ENCODE measurements around the gene TECR. TPM values are rescaled to one million over a fixed set of nuclear protein-coding genes. Genes with fewer than 3 reads are reported as not detected.
"Not testable (repeated sequence)": the region's sequence is repeated elsewhere in the genome, so short reads cannot be mapped to it uniquely, and the experiment has no call there.

TECR gene
- total RNA-seq, 4 donors from 2014 or later = 117 to 165 (median 147) TPM

DNA sequence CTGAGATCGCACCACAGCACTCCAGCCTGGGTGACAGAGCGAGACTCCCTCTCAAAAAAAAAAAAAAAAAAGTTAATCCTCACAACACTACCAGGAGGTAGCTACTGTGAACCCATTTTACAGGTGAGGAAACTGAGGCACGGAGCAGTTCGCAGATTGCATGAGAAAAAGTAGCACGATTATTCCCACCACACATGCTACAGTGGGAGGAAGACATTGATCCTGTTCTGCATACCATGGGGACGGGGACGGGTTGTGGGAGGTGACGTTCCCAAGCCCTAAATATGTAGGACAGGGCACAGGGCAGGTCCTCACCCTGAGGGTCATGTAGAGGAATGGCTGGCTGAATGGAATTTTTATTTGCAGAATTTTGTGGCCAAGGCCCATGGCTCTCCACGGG, 77.2 kb downstream of the TECR start:
- no peak for TF ChIP-seq POLR2A (IDR thresholded peaks at IDR 0.05)
- TF ChIP-seq, protein P1, sequence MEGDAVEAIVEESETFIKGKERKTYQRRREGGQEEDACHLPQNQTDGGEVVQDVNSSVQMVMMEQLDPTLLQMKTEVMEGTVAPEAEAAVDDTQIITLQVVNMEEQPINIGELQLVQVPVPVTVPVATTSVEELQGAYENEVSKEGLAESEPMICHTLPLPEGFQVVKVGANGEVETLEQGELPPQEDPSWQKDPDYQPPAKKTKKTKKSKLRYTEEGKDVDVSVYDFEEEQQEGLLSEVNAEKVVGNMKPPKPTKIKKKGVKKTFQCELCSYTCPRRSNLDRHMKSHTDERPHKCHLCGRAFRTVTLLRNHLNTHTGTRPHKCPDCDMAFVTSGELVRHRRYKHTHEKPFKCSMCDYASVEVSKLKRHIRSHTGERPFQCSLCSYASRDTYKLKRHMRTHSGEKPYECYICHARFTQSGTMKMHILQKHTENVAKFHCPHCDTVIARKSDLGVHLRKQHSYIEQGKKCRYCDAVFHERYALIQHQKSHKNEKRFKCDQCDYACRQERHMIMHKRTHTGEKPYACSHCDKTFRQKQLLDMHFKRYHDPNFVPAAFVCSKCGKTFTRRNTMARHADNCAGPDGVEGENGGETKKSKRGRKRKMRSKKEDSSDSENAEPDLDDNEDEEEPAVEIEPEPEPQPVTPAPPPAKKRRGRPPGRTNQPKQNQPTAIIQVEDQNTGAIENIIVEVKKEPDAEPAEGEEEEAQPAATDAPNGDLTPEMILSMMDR (IDR thresholded peaks at IDR 0.05) = no peak
- intact Hi-C loops (cut with DNase I; ENCODE audit: low total_unique reads) = no loop called here
- H3K4me3 ChIP-seq (ENCODE audit: low read depth, poor library complexity, severe bottlenecking) = no peak overlapping the region
- 69 to 77% methylated on average over 9 of the region's 9 CpGs for WGBS, 2 donors
- DNase-seq (ENCODE audit: low spot score in 2 of 2) = no peak

DNA sequence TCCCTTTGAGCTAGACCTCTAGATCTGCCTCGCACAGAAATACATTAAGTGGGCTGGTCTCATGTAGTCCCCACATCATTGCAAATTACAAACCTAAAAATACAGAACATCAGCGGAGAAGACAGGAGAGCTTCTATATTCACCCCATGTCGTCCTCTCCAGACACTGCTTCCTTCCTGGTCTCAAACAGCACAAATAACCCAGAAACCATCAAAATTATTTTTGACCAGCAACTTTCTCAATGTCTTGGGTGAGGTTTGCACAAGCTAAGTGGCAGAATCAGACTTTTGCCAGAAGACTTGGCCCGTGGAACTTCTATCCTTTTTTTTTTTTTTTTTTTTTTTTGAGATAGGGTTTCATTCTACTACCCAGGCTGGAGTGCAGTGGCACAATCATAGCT, 81.7 kb downstream of the TECR start:
- H3K4me3 ChIP-seq (ENCODE audit: low read depth, poor library complexity, severe bottlenecking) = no peak overlapping the region
- DNase-seq (ENCODE audit: low spot score in 2 of 2) = no peak
- intact Hi-C loops (cut with DNase I; ENCODE audit: low total_unique reads) = no loop called here
- no peak for TF ChIP-seq POLR2A (IDR thresholded peaks at IDR 0.05)
- TF ChIP-seq, protein P1 (IDR thresholded peaks at IDR 0.05) = no peak
- WGBS, 2 donors = 60 to 67% methylated on average over 4 of the region's 4 CpGs

DNA sequence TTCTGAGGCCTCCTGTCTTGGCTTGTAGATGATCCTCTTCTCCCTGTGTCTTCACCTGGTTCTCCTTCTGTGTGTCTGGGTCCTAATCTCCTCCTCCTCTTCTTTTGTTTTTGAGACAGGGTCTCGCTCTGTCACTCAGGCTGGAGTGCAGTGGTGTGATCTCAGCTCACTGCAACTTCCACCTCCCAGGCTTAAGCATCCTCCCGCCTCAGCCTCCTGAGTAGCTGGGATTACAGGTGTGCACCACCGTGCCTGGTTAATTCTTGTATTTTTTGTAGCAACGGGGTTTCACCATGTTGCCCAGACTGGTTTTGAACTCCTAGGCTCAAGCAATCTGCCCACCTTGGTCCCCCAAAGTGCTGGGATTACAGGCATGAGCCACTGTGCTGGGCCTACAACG, 82.8 kb downstream of the TECR start:
- H3K4me3 ChIP-seq (ENCODE audit: low read depth, poor library complexity, severe bottlenecking); intact Hi-C loops (cut with DNase I; ENCODE audit: low total_unique reads); DNase-seq (ENCODE audit: low spot score in 2 of 2): not testable (repeated sequence)
- 82 to 89% methylated on average over 5 of the region's 5 CpGs for WGBS, 2 donors

DNA sequence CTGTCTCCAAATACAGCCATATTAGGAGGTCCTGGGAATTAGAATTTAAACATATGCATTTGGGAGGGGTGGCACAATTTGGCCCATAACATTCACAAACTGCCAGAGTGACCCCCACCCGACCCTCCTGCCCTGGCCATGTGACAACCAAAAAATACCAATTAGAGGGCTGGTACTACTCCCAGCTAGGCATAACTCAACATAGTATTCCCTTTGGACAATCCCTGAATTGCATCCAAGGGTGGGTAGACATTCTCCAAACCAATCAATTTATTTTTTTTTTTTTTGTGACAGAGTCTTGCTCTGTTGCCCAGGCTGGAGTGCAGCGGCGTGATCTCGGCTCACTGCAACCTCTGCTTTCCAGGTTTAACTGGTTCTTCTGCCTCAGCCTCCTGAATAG, 83.3 kb downstream of the TECR start:
- 82 to 84% methylated on average over 4 of the region's 4 CpGs for WGBS, 2 donors
- no peak for TF ChIP-seq POLR2A (IDR thresholded peaks at IDR 0.05)
- TF ChIP-seq, protein P1 (IDR thresholded peaks at IDR 0.05) = no peak
- no peak overlapping the region for H3K4me3 ChIP-seq (ENCODE audit: low read depth, poor library complexity, severe bottlenecking)
- no peak for DNase-seq (ENCODE audit: low spot score in 2 of 2)
- intact Hi-C loops (cut with DNase I; ENCODE audit: low total_unique reads) = no loop called here

DNA sequence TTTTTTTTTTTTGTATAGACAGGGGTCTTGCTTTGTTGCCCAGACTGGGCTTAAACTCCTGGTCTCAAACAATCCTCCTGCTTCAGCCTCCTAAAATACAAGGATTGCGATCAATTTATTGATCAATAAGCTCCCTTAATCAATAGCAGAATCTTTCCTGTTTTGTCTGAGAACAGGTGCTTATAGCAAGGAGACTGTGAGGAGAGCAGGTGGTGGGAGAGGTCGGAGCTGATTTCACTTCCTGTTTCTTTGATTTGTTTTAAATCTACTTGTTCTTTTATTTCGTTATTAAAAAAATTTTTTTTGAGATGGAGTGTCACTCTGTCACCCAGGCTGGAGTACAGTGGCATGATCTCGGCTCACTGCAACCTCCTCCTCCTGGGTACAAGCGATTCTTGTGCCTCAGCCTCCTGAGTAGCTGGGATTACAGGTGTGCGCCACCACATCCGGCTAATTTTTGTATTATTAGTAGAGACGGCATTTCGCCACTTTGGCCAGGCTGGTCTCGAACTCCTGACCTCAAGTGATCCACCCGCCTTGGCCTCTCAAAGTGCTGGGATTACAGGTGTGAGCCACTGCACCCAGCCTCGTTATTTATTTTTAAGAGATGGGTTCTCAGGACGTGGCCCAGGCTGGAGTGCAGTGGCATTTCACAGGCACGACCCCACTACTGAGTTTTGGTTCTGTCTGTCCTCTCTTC, 84.2 kb downstream of the TECR start:
- WGBS, 2 donors = 74 to 76% methylated on average over 14 of the region's 14 CpGs
- DNase-seq (ENCODE audit: low spot score in 2 of 2); intact Hi-C loops (cut with DNase I; ENCODE audit: low total_unique reads); H3K4me3 ChIP-seq (ENCODE audit: low read depth, poor library complexity, severe bottlenecking): not testable (repeated sequence)

DNA sequence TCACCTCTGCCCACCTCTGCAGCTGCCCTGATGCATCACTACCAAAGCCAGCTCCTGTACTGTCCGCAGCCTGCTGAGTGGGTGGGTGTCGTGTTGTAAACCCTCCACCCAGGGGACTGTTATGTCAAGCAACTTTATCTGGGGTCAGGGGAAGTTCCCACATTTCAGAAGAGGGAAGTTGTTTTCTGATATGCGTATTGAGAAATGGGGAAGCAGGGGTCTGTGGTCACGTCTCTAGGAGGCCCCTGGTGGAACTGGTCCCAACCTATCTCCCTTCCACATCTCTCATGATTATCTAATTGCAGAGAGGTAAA, 84.7 kb downstream of the TECR start:
- 54 to 57% methylated on average over 4 of the region's 4 CpGs for WGBS, 2 donors

More for the DNA sequence above, 84.7 kb downstream of the TECR start:
- no peak for TF ChIP-seq POLR2A (IDR thresholded peaks at IDR 0.05)
- TF ChIP-seq, protein P1 (IDR thresholded peaks at IDR 0.05) = no peak
- no peak overlapping the region for H3K4me3 ChIP-seq (ENCODE audit: low read depth, poor library complexity, severe bottlenecking)
- DNase-seq (ENCODE audit: low spot score in 2 of 2) = no peak
- intact Hi-C loops (cut with DNase I; ENCODE audit: low total_unique reads) = no loop called here

MicroRNA genes within 50 kb of the gene (microRNA counts, 767-probe panel; counts per million panel counts)
- 0 to 358 counts per million in 2 donors for microRNA hsa-miR-639

Small RNA genes within 50 kb of the gene (microRNA-seq; reads per million reads assigned to microRNA genes)
- 0 to 0.68 reads per million in 2 donors for gene MIR639 (ENCODE audit: borderline number of aligned reads in 1 of 2, borderline replicate concordance in 2 of 2)

Other genes starting within 250 kb of the TECR start
- 10 to 100 TPM in 3 of 4 donors, 1 to 10 TPM in 1; 8.0 to 18.6 (median 15.6) TPM for gene ADGRE5, start 148.2 kb upstream of the TECR start, total RNA-seq
- 100 to 1,000 TPM in 1 of 4 donors, 10 to 100 TPM in 3; 65.7 to 128 (median 76.4) TPM for gene DDX39A, start 110.3 kb upstream of the TECR start, total RNA-seq
- gene PKN1, start 96.3 kb upstream of the TECR start, total RNA-seq = 10 to 100 TPM; 13.2 to 30.9 (median 16.4) TPM
- under 1 TPM in 1 of 4 donors, not detected in 3; 0.62 TPM for gene PTGER1, start 54.2 kb upstream of the TECR start, total RNA-seq
- 100 to 1,000 TPM; 135 to 217 (median 164) TPM for gene GIPC1, start 33.5 kb upstream of the TECR start, total RNA-seq
- gene DNAJB1, start 11.2 kb upstream of the TECR start, total RNA-seq = 100 to 1,000 TPM in 2 of 4 donors, 10 to 100 TPM in 2; 96.2 to 107 (median 99.6) TPM
- gene NDUFB7, start 42.5 kb downstream of the TECR start, total RNA-seq = 100 to 1,000 TPM; 219 to 332 (median 280) TPM
- under 1 TPM in 1 of 4 donors, not detected in 3; 0.84 TPM for gene CLEC17A, start 53.5 kb downstream of the TECR start, total RNA-seq
- gene ADGRE3, start 145.2 kb downstream of the TECR start, total RNA-seq = not detected
- gene ZNF333, start 160.5 kb downstream of the TECR start, total RNA-seq = 10 to 100 TPM; 14.0 to 26.8 (median 16.6) TPM
- gene ADGRE2, start 249.0 kb downstream of the TECR start, total RNA-seq = 10 to 100 TPM in 1 of 4 donors, 1 to 10 TPM in 3; 4.5 to 10.7 (median 7.1) TPM

Measured in lower leg skin (tissue), 4 donors.